Endothelial cell of umbilical vein (primary cell): ENCODE data around the gene USH1C. TPM values are rescaled to one million over a fixed set of nuclear protein-coding genes. Genes with fewer than 3 reads are reported as not detected.

Experiments
- BruUV-seq: library from RNA; stranded (reverse); fragments of 400-500 nt; replicated peaks from 2 replicates; lab custom pipeline; 2021; lab: Mats Ljungman, UMichigan
- CTCF ChIA-PET: fragments of 300-600, 350-600 bp; sonication (Branson Sonifier 250); formaldehyde crosslinking; loops from one replicate; lab custom pipeline; 2021; ENCODE audit warnings: antibody characterized with exemption, inconsistent platforms; lab: Charles Lee
- POLR2A ChIA-PET: fragments of 300-600, 350-600 bp; sonication (Branson Sonifier 250); formaldehyde crosslinking; loops from one replicate; lab custom pipeline; 2021; ENCODE audit warnings: antibody characterized with exemption, inconsistent platforms; lab: Charles Lee
- DNase-seq: peaks from one replicate; pipeline ENCODE4 v3.0.0-alpha.2; 2011; ENCODE audit warnings: low read depth, low spot score
- FAIRE-seq: peaks from 2 replicates; lab custom pipeline; 2011; peaks lifted over from hg19 to GRCh38; lab: Jason Lieb, UNC
- H2AFZ ChIP-seq: 2 replicates; pipeline ENCODE4 v1.6.0; 2012; ENCODE audit warnings: low read depth, low read length, control low read depth, inconsistent platforms
- H3K27ac ChIP-seq: 2 replicates; pipeline ENCODE4 v1.5.1; 2011; ENCODE audit warnings: low read depth, mild to moderate bottlenecking, control low read depth, low read length, moderate library complexity; ENCODE audit not compliant: insufficient read depth
- H3K27me3 ChIP-seq, 2 experiments: 2 replicates each; pipeline versions ENCODE4 v1.6.0 to v1.6.1; 2011; ENCODE audit warnings: low read length in 2 of 2, mixed read lengths in 1 of 2; ENCODE audit not compliant: control insufficient read depth in 2 of 2, insufficient read depth in 2 of 2
- H3K36me3 ChIP-seq, 2 experiments: 2 replicates in 1 of 2; 3 replicates in 1 of 2; pipeline ENCODE4 v1.5.1; 2011; ENCODE audit warnings: low read length in 2 of 2, mild to moderate bottlenecking in 1 of 2, moderate library complexity in 1 of 2; ENCODE audit not compliant: control insufficient read depth in 2 of 2, insufficient read depth in 2 of 2; ENCODE audit errors: extremely low read depth in 1 of 2
- H3K4me1 ChIP-seq: 3 replicates; pipeline ENCODE4 v1.5.1; 2011; ENCODE audit warnings: mild to moderate bottlenecking, low read length; ENCODE audit not compliant: control insufficient read depth, insufficient read depth; ENCODE audit errors: extremely low read depth
- H3K4me2 ChIP-seq: 2 replicates; pipeline ENCODE4 v1.6.1; 2011; ENCODE audit warnings: low read length, control low read depth, mixed read lengths; ENCODE audit not compliant: insufficient read depth
- H3K4me3 ChIP-seq, 3 experiments: fragments of 200-600 bp in 1 of 3; sonication (generic), shearing (Covaris generic) in 1 of 3; replicated peaks in 1 of 3; 2 replicates each; pipeline ENCODE4 v1.5.1; 2011 to 2016; ENCODE audit warnings: control low read depth in 3 of 3, low read length in 3 of 3, mild to moderate bottlenecking in 2 of 3, inconsistent platforms in 1 of 3, low read depth in 1 of 3, moderate library complexity in 1 of 3; ENCODE audit not compliant: insufficient read depth in 1 of 3
- H3K79me2 ChIP-seq: 2 replicates; pipeline ENCODE4 v1.6.0; 2012; ENCODE audit warnings: low read length, inconsistent platforms; ENCODE audit not compliant: control insufficient read depth, insufficient read depth
- H3K9ac ChIP-seq: replicated peaks from 2 replicates; pipeline ENCODE3; 2011; ENCODE audit warnings: low read length, control low read depth; ENCODE audit not compliant: insufficient read depth; ENCODE audit errors: extremely low read depth
- H3K9me1 ChIP-seq: replicated peaks from 3 replicates; pipeline ENCODE4 v1.6.0; 2011; ENCODE audit warnings: mild to moderate bottlenecking, low read length; ENCODE audit not compliant: control insufficient read depth, insufficient read depth; ENCODE audit errors: extremely low read depth
- H3K9me3 ChIP-seq: replicated peaks from 2 replicates; pipeline ENCODE4 v1.5.1; 2012; ENCODE audit warnings: low read length, inconsistent platforms; ENCODE audit not compliant: control insufficient read depth, insufficient read depth
- H4K20me1 ChIP-seq: replicated peaks from 2 replicates; pipeline ENCODE3; 2011; ENCODE audit warnings: mild to moderate bottlenecking, low read length; ENCODE audit not compliant: control insufficient read depth, insufficient read depth; ENCODE audit errors: extremely low read depth
- EZH2 ChIP-seq: IDR thresholded peaks from 2 replicates; pipeline ENCODE4 v1.6.1; 2012; ENCODE audit warnings: borderline replicate concordance, low read depth, mild to moderate bottlenecking, moderate library complexity, low read length, inconsistent platforms; ENCODE audit not compliant: severe bottlenecking
- FOS ChIP-seq: IDR thresholded peaks from 2 replicates; pipeline ENCODE4 v1.6.1; 2011; ENCODE audit warnings: mild to moderate bottlenecking, low read length, moderate library complexity, borderline replicate concordance; ENCODE audit not compliant: insufficient read depth
- GATA2 ChIP-seq: IDR thresholded peaks from 2 replicates; pipeline ENCODE4 v1.7.0; 2011; ENCODE audit warnings: low read depth, mild to moderate bottlenecking, moderate library complexity, mixed read lengths, low read length; ENCODE audit not compliant: insufficient read length, insufficient read depth
- JUN ChIP-seq: IDR thresholded peaks from 2 replicates; pipeline ENCODE4 v1.6.1; 2011; ENCODE audit warnings: borderline replicate concordance, low read depth; ENCODE audit not compliant: insufficient read length, insufficient read depth
- MAX ChIP-seq: IDR thresholded peaks from 2 replicates; pipeline ENCODE4 v1.6.1; 2011; ENCODE audit not compliant: insufficient read depth, insufficient read length
- MYC ChIP-seq: IDR thresholded peaks from one replicate; pipeline ENCODE4 v1.6.1; 2011; ENCODE audit warnings: mild to moderate bottlenecking, low read depth, low read length
- POLR2A ChIP-seq: IDR thresholded peaks from 2 replicates; pipeline ENCODE4 v1.6.1; 2012; ENCODE audit warnings: low read depth, mild to moderate bottlenecking, control low read depth, low read length
- POLR2AphosphoS5 ChIP-seq: IDR thresholded peaks from 2 replicates; pipeline ENCODE4 v1.6.1; 2012; ENCODE audit warnings: low read depth, mild to moderate bottlenecking, control low read depth, low read length, moderate library complexity; ENCODE audit not compliant: insufficient read depth
- dilution Hi-C: fragments of 300-500 bp; cut with MboI; formaldehyde crosslinking; loops from one replicate; pipeline ENCODE4 v1.15.0; 2019; ENCODE audit warnings: low sequenced_read_pairs; ENCODE audit not compliant: extremely low pct_ligation_motif_present
- intact Hi-C: fragments of 100-400 bp; cut with micrococcal nuclease; formaldehyde crosslinking; loops from one replicate; pipeline ENCODE4 v1.10.0; 2022
- polyA plus RNA-seq, 4 experiments: library from polyadenylated mRNA; depleted of rRNA in 3 of 4; stranded (reverse) in 3 of 4; unstranded in 1 of 4; fragments of >200 nt; gene quantifications; 2 replicates each; pipeline versions ENCODE4 v1.2.1 to v1.2.3, GENCODE V29; 2011 to 2012; ENCODE audit warnings: missing spikeins in 1 of 4
- total RNA-seq: library from RNA; stranded (reverse); gene quantifications from 2 replicates; pipeline ENCODE4 v1.2.3, GENCODE V29; 2021
- TF ChIP-seq, protein P1 (sequence below), 2 donors: IDR thresholded peaks; 1 replicate in 1 of 2; 2 replicates in 1 of 2; pipeline ENCODE4 v1.5.1; 2011; ENCODE audit warnings: low read length in 2 of 2, mild to moderate bottlenecking in 2 of 2, moderate library complexity in 2 of 2, control low read depth in 1 of 2, inconsistent platforms in 1 of 2, low read depth in 1 of 2; ENCODE audit not compliant: insufficient read depth in 1 of 2; ENCODE audit errors: extremely low read depth in 1 of 2

Gene USH1C
- total and polyA plus RNA-seq, 2 donors (not counting 3 experiments of a cell fraction or from before 2014, with no cell fraction given): not detected

DNA sequence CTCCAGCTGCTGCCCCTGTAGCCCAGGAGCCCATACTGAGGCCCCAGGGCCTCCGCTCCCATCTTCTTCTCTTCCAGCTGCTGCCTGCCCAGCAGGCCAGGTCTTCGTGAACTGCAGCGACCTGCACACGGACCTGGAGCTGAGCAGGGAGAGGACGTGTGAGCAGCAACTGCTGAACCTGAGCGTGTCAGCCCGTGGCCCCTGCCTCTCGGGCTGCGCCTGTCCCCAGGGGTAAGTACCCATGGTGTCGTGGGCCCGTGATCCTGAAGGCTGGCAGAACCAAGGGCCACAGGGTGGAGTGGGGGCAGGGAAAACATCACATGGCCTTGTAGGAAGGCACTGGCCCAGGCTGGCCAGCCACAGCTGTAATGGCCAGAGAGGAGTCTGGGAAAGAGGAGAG lies 34.1 kb upstream of the USH1C start:
- peaks cover 0 to 2% of the 10 kb centered on the region in 2 experiments for H3K27me3 ChIP-seq
- H3K4me1 ChIP-seq: no peaks in the 10 kb centered on the region
- BruUV-seq: no TSS peak
- TF ChIP-seq GATA2: no peak
- TF ChIP-seq JUN: no peak
- no peak for TF ChIP-seq EZH2
- no peak for TF ChIP-seq MYC
- TF ChIP-seq POLR2A: no peak
- no peak for TF ChIP-seq FOS
- TF ChIP-seq MAX: no peak
- no peak for TF ChIP-seq POLR2AphosphoS5
- TF ChIP-seq, protein P1, sequence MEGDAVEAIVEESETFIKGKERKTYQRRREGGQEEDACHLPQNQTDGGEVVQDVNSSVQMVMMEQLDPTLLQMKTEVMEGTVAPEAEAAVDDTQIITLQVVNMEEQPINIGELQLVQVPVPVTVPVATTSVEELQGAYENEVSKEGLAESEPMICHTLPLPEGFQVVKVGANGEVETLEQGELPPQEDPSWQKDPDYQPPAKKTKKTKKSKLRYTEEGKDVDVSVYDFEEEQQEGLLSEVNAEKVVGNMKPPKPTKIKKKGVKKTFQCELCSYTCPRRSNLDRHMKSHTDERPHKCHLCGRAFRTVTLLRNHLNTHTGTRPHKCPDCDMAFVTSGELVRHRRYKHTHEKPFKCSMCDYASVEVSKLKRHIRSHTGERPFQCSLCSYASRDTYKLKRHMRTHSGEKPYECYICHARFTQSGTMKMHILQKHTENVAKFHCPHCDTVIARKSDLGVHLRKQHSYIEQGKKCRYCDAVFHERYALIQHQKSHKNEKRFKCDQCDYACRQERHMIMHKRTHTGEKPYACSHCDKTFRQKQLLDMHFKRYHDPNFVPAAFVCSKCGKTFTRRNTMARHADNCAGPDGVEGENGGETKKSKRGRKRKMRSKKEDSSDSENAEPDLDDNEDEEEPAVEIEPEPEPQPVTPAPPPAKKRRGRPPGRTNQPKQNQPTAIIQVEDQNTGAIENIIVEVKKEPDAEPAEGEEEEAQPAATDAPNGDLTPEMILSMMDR (IDR thresholded peaks at IDR 0.05; ENCODE audit: extremely low read depth in 1 of 2, insufficient read depth in 1 of 2, low read depth in 1 of 2, low read length in 2 of 2): no peak
- POLR2A ChIA-PET: no interaction called here
- FAIRE-seq (no peak), DNase-seq (no peak)
- no peak overlapping the region for H3K4me2 ChIP-seq
- H3K9ac ChIP-seq: no peak overlapping the region
- H4K20me1 ChIP-seq: no peaks in the 10 kb centered on the region
- no peaks in the 10 kb centered on the region for H3K79me2 ChIP-seq
- CTCF ChIA-PET: no interaction called here
- H3K9me1 ChIP-seq: no peaks in the 10 kb centered on the region
- no peak overlapping the region for H3K27ac ChIP-seq
- no peak overlapping the region for H3K4me3 ChIP-seq
- H2AFZ ChIP-seq: no peak overlapping the region
- H3K36me3 ChIP-seq: no peaks in the 10 kb centered on the region
- intact Hi-C loops: no loop called here
- no peaks in the 10 kb centered on the region for H3K9me3 ChIP-seq
- dilution Hi-C loops: no loop called here
